ENCODE results near the gene SFMBT1.
A peak's percentile ranks its signal among the peaks of the same experiment; 100 is the strongest.

Gene SFMBT1

DNA sequence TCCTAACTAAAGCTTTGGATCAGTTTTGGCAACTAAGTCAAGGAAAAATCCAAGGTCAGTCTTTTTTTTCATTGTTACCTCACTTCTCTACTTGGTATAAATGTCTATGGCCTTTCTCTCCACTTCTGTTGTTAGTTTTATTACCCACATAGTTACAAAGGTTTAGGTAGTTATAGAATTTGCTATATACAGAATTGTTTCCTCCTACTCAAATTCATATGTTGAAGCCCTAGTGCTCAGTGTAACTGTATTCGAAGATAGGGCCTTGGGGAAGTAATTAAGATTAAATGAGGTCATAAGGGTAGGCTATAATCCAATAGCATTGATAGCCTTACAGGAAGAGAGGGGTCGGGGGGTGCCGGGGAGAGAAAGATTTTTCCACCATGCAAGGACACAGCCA is 128.8 kb downstream of the SFMBT1 start:
- no peaks in the 10 kb centered on the region for H3K36me3 ChIP-seq (ENCODE audit: control insufficient read depth, insufficient read depth, low read length)

DNA sequence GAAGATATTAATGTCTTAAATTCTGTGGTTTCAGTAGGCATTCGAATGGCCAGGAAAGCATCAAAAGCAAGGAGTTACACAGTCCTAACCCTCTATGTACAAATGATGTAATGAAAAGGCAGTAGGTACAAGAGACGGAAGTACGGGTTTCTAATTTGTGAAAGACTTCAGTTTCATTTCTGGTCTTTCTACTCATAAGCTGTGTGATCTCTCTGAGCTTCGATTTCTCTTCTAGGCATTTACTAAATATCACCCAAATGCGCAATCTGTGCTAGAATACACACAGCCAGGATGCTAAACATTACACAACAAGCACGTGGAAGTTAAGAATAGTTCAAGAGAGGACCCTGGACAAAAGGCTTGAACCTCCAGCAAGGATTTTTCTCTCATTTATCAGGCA is 130.6 kb downstream of the SFMBT1 start:
- Histone ChIP-seq H3K9me3 (ENCODE audit: control insufficient read depth, low read length) (no peaks in the 10 kb centered on the region), H3K4me3 (ENCODE audit: low read length) (no peak overlapping the region), H3K27me3 (ENCODE audit: control insufficient read depth, insufficient read depth, low read length) (no peaks in the 10 kb centered on the region), H3K36me3 (ENCODE audit: control insufficient read depth, insufficient read depth, low read length) (no peaks in the 10 kb centered on the region), H3K4me1 (ENCODE audit: control insufficient read depth, insufficient read depth, low read length) (no peaks in the 10 kb centered on the region), H3K9ac (ENCODE audit: low read length) (no peak overlapping the region)

More for the DNA sequence above, 128.8 kb downstream of the SFMBT1 start:
- Histone ChIP-seq H3K27me3 (ENCODE audit: control insufficient read depth, insufficient read depth, low read length) (no peaks in the 10 kb centered on the region), H3K9ac (ENCODE audit: low read length) (no peak overlapping the region), H3K9me3 (ENCODE audit: control insufficient read depth, low read length) (no peaks in the 10 kb centered on the region), H3K4me3 (ENCODE audit: low read length) (no peak overlapping the region), H3K4me1 (ENCODE audit: control insufficient read depth, insufficient read depth, low read length) (no peaks in the 10 kb centered on the region)

- Histone ChIP-seq H3K4me3 (ENCODE audit: low read length) (no peak overlapping the region), H3K9me3 (ENCODE audit: control insufficient read depth, low read length) (no peaks in the 10 kb centered on the region), H3K27me3 (ENCODE audit: control insufficient read depth, insufficient read depth, low read length) (no peaks in the 10 kb centered on the region), H3K36me3 (ENCODE audit: control insufficient read depth, insufficient read depth, low read length) (no peaks in the 10 kb centered on the region), H3K4me1 (ENCODE audit: control insufficient read depth, insufficient read depth, low read length) (no peaks in the 10 kb centered on the region), H3K9ac (ENCODE audit: low read length) (no peak overlapping the region)
Observed at GRCh38 chr3:52912885-52913731, 132.8 kb downstream of the SFMBT1 start.

GRCh38 chr3:52910823-52911222 is 135.1 kb downstream of the SFMBT1 start:
- Histone ChIP-seq H3K4me1 (ENCODE audit: control insufficient read depth, insufficient read depth, low read length) (no peaks in the 10 kb centered on the region), H3K27me3 (ENCODE audit: control insufficient read depth, insufficient read depth, low read length) (no peaks in the 10 kb centered on the region), H3K9me3 (ENCODE audit: control insufficient read depth, low read length) (no peaks in the 10 kb centered on the region), H3K4me3 (ENCODE audit: low read length) (no peak overlapping the region), H3K36me3 (ENCODE audit: control insufficient read depth, insufficient read depth, low read length) (no peaks in the 10 kb centered on the region), H3K9ac (ENCODE audit: low read length) (no peak overlapping the region)

DNA sequence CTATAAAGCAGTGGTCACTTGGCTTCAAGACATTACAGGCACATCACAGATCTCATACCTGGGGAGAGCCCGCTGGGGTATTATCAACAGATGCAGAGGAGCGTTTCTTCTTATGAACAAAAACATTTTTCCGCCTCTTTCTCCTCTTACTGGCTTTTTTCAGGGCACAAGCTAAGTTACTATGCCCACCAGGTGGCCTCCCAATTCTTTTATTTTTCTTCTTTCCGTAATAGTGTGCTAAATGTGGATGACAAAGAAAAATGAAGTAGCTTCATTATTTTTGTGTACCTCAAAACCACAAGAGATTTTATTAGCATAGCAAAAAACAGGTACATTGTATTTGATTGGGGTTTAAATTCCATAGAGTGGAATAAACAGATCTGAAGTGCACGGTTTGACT is 138.4 kb downstream of the SFMBT1 start:
- no peaks in the 10 kb centered on the region for H3K36me3 ChIP-seq (ENCODE audit: control insufficient read depth, insufficient read depth, low read length)
- H3K9me3 ChIP-seq (ENCODE audit: control insufficient read depth, low read length) = no peaks in the 10 kb centered on the region
- no peaks in the 10 kb centered on the region for H3K4me1 ChIP-seq (ENCODE audit: control insufficient read depth, insufficient read depth, low read length)
- no peak overlapping the region for H3K9ac ChIP-seq (ENCODE audit: low read length)
- H3K27me3 ChIP-seq (ENCODE audit: control insufficient read depth, insufficient read depth, low read length) = no peaks in the 10 kb centered on the region
- no peak overlapping the region for H3K4me3 ChIP-seq (ENCODE audit: low read length)

DNA sequence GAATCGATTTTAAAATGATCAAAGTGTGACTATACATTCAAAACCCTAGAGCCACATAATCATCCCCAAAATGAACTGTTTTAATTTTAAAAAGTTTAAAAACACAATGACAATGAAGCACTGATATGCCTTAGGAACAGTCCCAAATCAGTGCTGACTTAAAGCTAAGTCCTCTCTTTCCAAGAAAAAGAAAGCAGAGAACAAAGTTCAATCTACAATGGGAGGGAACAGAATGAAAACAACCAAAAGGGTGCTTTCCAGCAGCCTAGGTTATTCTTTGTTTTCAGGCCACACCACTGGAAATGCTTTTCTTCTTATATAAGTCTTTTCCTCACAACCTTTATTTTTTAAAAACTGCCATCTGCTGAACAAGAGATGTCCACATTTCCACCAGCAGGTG is 141.3 kb downstream of the SFMBT1 start:
- Histone ChIP-seq H3K4me3 (ENCODE audit: low read length) (no peak overlapping the region), H3K4me1 (ENCODE audit: control insufficient read depth, insufficient read depth, low read length) (no peaks in the 10 kb centered on the region), H3K27me3 (ENCODE audit: control insufficient read depth, insufficient read depth, low read length) (no peaks in the 10 kb centered on the region), H3K9ac (ENCODE audit: low read length) (no peak overlapping the region), H3K9me3 (ENCODE audit: control insufficient read depth, low read length) (no peaks in the 10 kb centered on the region), H3K36me3 (ENCODE audit: control insufficient read depth, insufficient read depth, low read length) (no peaks in the 10 kb centered on the region)

- Histone ChIP-seq H3K9me3 (ENCODE audit: control insufficient read depth, low read length) (no peaks in the 10 kb centered on the region), H3K4me3 (ENCODE audit: low read length) (no peak overlapping the region), H3K27me3 (ENCODE audit: control insufficient read depth, insufficient read depth, low read length) (no peaks in the 10 kb centered on the region), H3K36me3 (ENCODE audit: control insufficient read depth, insufficient read depth, low read length) (no peaks in the 10 kb centered on the region), H3K9ac (ENCODE audit: low read length) (no peak overlapping the region), H3K4me1 (ENCODE audit: control insufficient read depth, insufficient read depth, low read length) (no peaks in the 10 kb centered on the region)
Observed at GRCh38 chr3:52904000-52904399, 141.9 kb downstream of the SFMBT1 start.

DNA sequence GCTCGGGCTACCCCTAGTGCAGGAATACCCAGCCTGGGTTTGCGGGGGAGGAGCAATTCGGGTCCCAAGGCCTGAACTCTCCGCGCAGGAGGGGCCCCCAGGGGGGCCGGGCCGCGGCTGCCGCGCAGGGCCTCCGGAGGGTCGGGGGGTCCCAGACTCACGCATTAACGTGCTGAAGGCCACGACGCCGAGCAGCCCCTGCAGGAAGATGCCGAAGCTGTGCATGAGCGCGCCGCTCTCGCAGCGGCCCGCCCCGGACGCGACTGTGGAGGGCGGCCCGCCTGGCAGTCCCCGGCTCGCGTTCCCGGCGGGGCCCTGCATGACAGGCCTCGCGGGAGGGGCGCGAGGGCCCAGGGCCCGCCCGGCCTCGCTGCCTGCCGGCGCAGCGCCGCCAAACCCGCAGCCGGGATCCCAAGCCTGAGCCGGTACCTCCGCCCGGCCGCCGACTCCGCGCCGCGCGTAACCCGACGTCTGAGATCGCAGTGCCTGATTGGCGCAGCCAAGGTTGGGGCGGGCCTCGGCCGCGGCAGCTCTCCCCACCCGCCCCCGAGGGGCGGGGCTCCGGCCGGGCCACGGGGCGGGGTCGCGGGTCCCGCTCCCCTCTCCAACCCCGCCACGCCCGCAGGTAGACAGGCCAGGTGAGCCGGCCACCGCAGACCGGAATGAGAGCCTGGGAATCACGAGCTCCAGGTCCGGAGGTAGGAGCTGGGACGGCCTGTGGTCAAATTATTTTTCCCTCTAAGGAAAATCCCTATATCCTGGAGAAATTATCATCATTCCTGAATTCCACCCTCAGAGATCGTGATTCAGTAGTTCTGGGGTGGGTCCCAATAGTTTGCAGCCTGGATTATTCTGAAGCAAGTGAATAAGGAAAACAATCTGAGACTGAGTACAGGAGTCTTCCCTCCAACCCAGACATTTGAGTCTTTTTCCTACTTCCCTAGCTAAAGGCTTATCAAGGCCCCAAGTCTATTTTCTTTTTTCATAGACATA is 148.4 kb downstream of the SFMBT1 start, which contains the start of gene STIMATE:
TSS of gene STIMATE (minus strand) at position 419 of the 993 bp plus-strand sequence. CDS start at position 321, 98 bp downstream.
- H3K9ac ChIP-seq (ENCODE audit: low read length) = peak within 1 kb of the TSS; percentile 74
- peaks cover 28% of the 10 kb centered on the region for H3K4me1 ChIP-seq (ENCODE audit: control insufficient read depth, insufficient read depth, low read length)
- H3K27me3 ChIP-seq (ENCODE audit: control insufficient read depth, insufficient read depth, low read length) = no peaks in the 10 kb centered on the region
- H3K36me3 ChIP-seq (ENCODE audit: control insufficient read depth, insufficient read depth, low read length) = no peaks in the 10 kb centered on the region
- peak within 1 kb of the TSS; percentile 78 for H3K4me3 ChIP-seq (ENCODE audit: low read length)
- no peaks in the 10 kb centered on the region for H3K9me3 ChIP-seq (ENCODE audit: control insufficient read depth, low read length)

- H3K36me3 ChIP-seq (ENCODE audit: control insufficient read depth, insufficient read depth, low read length) = no peaks in the 10 kb centered on the region
- no peaks in the 10 kb centered on the region for H3K27me3 ChIP-seq (ENCODE audit: control insufficient read depth, insufficient read depth, low read length)
- no peaks in the 10 kb centered on the region for H3K9me3 ChIP-seq (ENCODE audit: control insufficient read depth, low read length)
- H3K4me1 ChIP-seq (ENCODE audit: control insufficient read depth, insufficient read depth, low read length) = peaks cover 36% of the 10 kb centered on the region
- H3K9ac ChIP-seq (ENCODE audit: low read length) = peak overlapping the region; percentile 74
- H3K4me3 ChIP-seq (ENCODE audit: low read length) = peak overlapping the region; percentile 78
Observed at GRCh38 chr3:52896613-52897012, 149.3 kb downstream of the SFMBT1 start.

- Histone ChIP-seq H3K36me3 (ENCODE audit: control insufficient read depth, insufficient read depth, low read length) (no peaks in the 10 kb centered on the region), H3K4me3 (ENCODE audit: low read length) (peak overlapping the region; percentile 78), H3K4me1 (ENCODE audit: control insufficient read depth, insufficient read depth, low read length) (peaks cover 41% of the 10 kb centered on the region), H3K9ac (ENCODE audit: low read length) (peak overlapping the region; percentile 74), H3K27me3 (ENCODE audit: control insufficient read depth, insufficient read depth, low read length) (no peaks in the 10 kb centered on the region), H3K9me3 (ENCODE audit: control insufficient read depth, low read length) (no peaks in the 10 kb centered on the region)
Observed at GRCh38 chr3:52896151-52896550, 149.7 kb downstream of the SFMBT1 start.

DNA sequence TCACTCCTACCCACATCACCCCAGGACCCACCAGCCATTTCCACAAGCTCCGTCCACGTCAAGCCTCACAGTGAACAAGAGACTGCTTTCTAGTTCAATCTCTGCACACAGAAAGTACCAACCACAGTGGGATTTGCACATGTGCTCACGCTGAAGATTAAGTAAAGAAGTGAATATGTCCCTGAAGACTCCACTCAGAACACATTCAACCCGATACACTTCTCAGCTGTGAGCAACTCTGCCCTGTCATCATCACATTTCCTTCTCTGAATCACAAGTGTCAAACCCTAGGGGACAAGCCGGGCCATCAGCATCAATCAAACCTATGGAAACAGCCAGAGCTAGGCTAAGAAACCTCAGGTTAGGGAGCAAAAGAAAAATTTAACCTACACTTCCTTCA is 150.5 kb downstream of the SFMBT1 start:
- Histone ChIP-seq H3K4me3 (ENCODE audit: low read length) (no peak overlapping the region), H3K27me3 (ENCODE audit: control insufficient read depth, insufficient read depth, low read length) (no peaks in the 10 kb centered on the region), H3K9me3 (ENCODE audit: control insufficient read depth, low read length) (no peaks in the 10 kb centered on the region), H3K36me3 (ENCODE audit: control insufficient read depth, insufficient read depth, low read length) (no peaks in the 10 kb centered on the region), H3K9ac (ENCODE audit: low read length) (no peak overlapping the region), H3K4me1 (ENCODE audit: control insufficient read depth, insufficient read depth, low read length) (peaks cover 45% of the 10 kb centered on the region)

DNA sequence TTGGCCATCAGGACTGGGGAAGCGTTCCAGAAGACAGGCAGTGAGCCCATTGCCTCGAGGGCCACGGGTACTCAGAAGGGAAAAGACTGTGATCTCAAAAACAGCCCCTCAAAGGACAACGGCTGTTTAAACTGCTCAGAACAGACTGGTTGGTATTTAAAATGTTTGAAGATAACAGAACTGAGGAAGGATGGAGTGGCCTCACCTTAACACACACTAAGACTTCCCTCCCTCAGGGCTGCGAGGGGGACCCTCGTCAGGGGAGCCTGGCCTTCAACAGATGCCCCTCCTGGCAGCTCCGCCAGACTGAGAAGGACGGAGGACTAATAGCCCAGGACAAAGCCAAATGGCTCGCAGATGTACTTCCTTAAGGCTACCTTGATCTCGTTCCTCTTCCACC is 151.1 kb downstream of the SFMBT1 start:
- no peak overlapping the region for H3K9ac ChIP-seq (ENCODE audit: low read length)
- H3K36me3 ChIP-seq (ENCODE audit: control insufficient read depth, insufficient read depth, low read length) = no peaks in the 10 kb centered on the region
- H3K4me3 ChIP-seq (ENCODE audit: low read length) = no peak overlapping the region
- H3K4me1 ChIP-seq (ENCODE audit: control insufficient read depth, insufficient read depth, low read length) = peaks cover 48% of the 10 kb centered on the region
- H3K27me3 ChIP-seq (ENCODE audit: control insufficient read depth, insufficient read depth, low read length) = no peaks in the 10 kb centered on the region
- H3K9me3 ChIP-seq (ENCODE audit: control insufficient read depth, low read length) = no peaks in the 10 kb centered on the region

Data from mucosa of stomach (tissue), 1 donor.